GM12874 (cell line): ENCODE measurements around the gene DCDC1.

Experiments
- CTCF ChIP-seq: IDR thresholded peaks from 2 replicates; pipeline ENCODE4 v1.5.1; 2011; ENCODE audit warnings: low read depth, mild to moderate bottlenecking, control low read depth, low read length, moderate library complexity; ENCODE audit not compliant: insufficient read depth

DCDC1 gene

GRCh38 chr11:31050061-31050765 is 319.3 kb downstream of the DCDC1 start:
- no peak for TF ChIP-seq CTCF

GRCh38 chr11:31045335-31045734 is 324.2 kb downstream of the DCDC1 start:
- no peak for TF ChIP-seq CTCF

- TF ChIP-seq CTCF, result no peak
Measured at GRCh38 chr11:31030138-31030792, 339.3 kb downstream of the DCDC1 start.

GRCh38 chr11:31026315-31026714 is 343.2 kb downstream of the DCDC1 start:
- TF ChIP-seq CTCF, result no peak

- no peak for TF ChIP-seq CTCF
Measured at GRCh38 chr11:31022080-31022479, 347.5 kb downstream of the DCDC1 start.

- no peak for TF ChIP-seq CTCF
Measured at GRCh38 chr11:31019786-31020185, 349.8 kb downstream of the DCDC1 start.

- TF ChIP-seq CTCF, result no peak
Measured at GRCh38 chr11:31005202-31005601, 364.3 kb downstream of the DCDC1 start.
